HUDEP-2 (cell line): ENCODE measurements around the gene HLA-C.
"Not testable (repeated sequence)": the region's sequence is repeated elsewhere in the genome, so short reads cannot be mapped to it uniquely, and the experiment has no call there.

Source experiments
- DNase-seq, 76 experiments: peaks; one replicate each; lab custom pipeline; 2025; ENCODE audit not compliant: unreplicated experiment in 76 of 76; lab: John Stamatoyannopoulos, UW

The HLA-C gene

DNA sequence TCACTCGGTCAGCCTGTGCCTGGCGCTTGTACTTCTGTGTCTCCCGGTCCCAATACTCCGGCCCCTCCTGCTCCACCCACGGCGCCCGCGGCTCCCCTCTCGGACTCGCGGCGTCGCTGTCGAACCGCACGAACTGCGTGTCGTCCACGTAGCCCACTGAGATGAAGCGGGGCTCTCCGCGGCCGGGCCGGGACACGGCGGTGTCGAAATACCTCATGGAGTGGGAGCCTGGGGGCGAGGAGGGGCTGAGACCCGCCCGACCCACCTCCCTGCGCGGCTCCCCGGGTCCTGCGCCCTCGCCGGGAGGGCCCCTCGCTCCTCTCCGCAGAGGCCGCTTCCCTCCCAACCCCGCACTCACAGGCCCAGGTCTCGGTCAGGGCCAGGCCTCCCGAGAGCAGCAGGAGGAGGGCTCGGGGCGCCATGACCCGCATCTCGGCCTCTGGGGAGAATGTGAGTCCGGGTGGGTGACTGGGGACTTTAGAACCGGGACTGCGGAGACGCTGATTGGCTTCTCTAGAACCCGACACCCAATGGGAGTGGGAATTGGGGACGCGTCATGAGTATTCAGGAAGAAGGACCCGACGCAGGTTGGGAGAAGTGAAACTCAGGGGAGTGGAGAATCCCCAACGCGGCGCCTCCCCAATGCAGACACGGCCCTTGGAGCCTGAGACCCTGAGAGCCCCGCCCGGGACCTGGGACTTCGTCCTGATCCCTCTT lies at the start of gene HLA-C:
Gene HLA-C (minus strand): TSS at position 452 of the 717 bp plus-strand sequence. CDS start 21 bp downstream, at position 431.
- DNase-seq = peak in 68 of 76 experiments; percentile 9 to 89 (median 64)

DNA sequence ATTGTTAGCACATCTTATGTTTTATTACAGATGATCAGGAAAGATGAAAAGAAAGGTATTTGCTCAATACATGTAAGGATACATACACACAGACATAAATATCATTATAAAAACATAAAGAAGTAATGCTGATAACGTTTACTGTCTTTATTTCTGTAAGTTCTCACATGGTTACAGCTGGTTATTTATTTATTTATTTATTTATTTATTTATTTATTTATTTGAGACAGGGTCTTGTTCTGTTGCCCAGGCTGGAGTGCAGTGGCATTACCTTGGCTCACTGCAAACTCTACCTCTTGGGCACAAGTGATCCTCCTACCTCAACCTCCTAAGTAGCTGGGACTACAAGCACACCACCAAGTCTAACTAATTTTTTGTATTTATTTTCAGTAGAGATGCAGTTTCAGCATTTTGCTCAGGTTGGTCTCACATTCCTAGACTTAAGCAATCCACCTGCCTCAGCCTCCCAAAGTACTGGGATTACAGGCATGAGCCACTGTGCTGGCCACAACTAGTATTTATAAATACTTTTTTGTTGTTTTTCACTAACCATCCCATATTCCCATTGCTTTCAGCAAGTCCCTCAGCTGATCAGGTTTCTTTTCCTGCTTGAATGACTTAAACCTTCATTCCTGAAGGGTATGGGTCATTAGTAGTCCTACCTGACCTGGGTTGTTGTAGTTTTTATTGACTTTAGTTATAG lies 49.3 kb upstream of the HLA-C start:
- no peak for DNase-seq

DNA sequence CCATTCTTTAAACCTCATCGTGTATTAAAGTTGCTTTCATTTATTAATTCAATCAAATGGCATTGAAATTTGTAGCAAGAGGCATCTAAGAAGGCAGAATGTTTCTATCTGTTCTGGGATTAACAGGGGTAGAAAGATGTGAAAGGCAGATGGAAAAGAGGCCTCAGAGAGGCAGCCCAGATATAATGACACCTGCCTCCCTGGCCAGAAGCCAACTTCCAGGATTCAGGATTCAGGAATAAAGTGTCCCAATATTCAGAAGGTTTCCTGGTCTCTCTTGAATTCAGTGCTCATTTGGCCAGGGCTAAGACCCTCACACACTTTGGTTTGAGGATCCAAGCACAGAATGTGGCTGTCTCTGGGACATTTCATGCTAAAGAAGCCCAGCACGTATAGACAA lies 45.1 kb upstream of the HLA-C start:
- DNase-seq = no peak

DNA sequence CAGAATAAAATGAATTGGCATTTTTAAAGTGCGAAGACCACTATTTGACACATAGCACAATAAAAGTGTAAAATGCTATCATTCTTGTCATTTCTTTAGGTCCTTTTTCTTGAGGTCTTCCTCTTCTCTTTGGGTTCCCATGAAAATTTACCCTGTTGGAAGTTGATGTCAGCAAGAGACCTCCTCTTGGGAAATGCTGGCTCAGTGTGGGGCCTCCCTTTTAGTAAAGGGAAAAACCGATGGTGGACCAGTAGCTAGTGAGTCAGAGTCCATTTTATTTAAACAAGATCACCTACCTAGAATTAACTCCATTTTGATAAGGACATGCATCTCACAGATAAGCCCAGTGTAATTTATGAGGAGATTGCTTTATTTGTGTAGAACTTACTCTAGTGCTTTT lies 37.7 kb upstream of the HLA-C start:
- no peak for DNase-seq

DNA sequence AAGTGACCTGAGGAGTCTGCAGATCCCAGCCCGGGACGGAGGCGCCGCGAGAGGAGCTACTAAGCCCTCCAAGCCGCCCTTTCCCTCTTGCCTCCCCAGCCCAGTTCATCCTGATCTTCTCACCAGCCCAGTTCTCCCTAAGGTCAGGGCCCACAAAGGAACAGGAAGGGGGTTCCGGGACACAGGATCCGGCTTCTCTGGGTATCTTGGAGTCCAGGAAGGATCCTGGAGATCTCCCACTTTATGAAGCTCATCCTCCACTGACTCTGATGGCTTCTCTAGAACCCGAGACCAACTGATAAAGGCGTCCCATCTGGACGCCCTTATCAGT lies 36.9 kb upstream of the HLA-C start:
- no peak for DNase-seq

DNA sequence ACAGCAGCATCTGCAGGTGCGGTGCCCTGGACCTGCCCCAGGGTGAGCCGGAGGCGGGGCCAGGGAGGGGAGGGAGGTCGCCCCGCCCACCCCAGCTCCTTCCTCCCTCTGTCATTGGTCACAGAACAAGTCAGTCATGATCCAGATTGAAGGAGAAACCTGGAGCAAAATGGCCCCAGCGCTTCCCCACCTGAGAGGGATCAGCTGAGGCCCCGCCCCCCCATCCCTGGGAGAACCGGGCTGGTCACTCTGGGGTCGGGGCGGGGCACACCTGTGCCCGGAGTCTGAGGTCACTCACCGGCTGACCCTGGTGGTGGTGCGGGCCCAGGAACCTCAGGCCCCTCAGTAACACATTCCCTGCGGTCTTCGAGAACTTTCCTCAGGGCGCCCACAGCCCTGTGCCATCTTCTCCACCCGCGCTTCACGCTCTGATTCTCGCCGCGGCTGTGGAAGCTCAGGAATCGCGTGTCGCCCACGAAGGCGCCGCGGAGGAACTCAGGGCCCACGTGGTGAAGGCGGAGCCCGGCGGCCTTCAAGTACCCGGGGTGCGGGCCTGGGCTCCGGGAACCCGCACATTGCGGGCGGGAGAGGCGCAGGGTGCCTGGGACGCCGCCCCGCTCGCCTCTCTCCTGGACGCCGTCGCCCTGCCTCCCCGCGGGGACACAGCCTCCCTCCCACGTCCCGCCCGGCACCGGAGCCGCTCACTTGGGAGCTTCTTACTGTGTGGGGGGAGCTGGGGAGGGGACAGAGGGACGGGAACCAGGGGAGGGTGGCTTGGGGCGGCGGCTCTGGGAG lies 36.4 kb upstream of the HLA-C start:
- no peak for DNase-seq

DNA sequence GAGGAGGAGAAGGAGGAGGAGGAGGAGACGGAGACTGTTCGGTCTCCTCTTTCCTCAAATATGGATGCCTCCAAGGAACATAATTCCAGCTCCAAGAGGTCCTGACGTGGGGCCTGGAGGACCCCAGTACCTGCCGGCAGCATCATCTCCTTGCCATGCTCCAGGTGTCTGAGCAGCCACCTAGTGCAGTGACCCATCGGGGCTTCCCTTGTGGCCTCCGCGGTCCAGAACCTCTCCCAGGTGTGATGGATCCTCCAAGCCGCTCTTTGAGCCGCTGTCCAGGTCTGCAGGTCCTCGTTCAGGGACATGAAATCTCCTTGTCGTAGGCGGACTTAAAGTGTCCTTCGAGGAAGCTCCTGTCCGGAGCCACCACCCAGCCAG lies 35.8 kb upstream of the HLA-C start:
- no peak for DNase-seq

DNA sequence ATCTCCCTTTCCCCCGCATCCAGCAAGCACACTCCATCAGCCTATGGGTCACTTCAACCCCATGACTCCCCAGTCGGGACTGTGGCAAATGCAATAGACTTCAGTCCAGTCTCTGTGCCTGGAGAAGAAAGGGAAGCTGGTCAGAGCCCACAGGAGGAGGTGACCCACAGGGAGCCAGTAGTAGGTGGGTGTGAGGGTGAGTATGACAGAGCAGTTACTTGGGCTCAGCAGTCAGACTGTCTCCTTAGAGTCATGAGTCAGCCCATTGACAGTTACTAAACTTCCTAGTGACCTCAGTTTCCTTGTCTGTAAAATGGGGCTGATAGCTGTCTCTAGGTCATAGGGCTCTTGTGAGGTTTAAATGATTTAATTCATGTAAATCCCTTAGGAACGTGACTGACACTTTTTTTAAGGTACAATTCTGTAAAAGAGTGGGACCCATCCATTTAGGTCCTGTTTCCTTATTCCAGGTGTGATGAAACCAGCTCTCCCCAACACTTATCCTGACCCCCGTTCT lies 33.9 kb upstream of the HLA-C start:
- DNase-seq = no peak

DNA sequence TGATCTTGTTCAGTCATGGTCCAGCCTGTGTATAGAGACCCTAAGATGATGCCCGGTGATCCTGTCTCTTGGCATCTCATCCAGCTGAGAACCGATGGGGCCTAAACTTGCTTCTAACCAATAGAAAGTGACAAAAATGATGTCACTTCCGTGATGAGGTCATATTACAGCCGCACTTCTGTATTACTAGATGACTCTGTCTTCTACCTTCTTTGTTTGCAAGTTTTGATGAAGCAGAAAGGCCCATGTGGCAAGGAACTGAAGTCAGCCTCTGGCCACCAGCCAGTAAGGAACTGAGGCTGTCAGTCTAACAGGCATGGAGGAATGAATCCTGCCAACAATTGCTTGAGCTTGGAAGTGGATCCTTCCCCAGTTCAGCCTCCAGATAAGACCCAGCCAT lies 32.8 kb upstream of the HLA-C start:
- no peak for DNase-seq

DNA sequence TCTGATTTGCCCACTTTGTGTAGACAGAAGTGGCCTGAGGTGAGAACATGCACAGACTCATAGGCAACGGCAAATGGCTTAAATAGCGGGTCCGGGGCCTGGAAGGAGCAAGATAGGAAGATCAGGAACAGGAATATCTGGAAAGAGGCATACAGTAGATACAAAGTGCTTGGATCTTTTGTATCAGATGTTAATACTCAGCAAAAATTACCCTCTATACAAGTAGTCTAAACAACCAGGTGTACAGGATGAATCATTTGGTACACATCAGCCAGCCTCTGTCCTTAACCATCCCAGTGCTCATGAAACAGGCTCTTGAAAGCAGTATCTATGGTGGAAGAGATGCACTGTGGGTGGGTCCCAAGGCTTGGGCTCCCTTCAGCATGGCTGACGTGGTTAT lies 28.9 kb upstream of the HLA-C start:
- no peak for DNase-seq

DNA sequence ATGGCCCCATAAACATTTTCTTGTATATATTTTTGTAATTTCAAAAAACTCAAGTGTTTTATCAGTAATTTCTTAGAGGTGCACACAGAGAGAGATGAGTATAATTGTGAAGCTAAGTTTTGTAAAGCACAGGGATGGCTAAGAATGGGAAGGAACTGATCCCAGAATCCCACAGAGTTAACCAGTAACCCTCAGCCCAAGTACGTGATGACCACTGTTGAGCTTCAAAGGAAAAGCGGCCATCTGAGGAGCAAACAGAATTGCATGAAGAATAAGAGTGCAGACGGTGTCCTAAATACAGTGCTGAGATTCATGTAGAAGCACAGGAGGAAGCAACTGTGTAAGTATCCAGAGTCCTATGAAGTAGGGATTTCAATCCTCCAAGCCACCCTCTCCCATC lies 28.1 kb upstream of the HLA-C start:
- no peak for DNase-seq

DNA sequence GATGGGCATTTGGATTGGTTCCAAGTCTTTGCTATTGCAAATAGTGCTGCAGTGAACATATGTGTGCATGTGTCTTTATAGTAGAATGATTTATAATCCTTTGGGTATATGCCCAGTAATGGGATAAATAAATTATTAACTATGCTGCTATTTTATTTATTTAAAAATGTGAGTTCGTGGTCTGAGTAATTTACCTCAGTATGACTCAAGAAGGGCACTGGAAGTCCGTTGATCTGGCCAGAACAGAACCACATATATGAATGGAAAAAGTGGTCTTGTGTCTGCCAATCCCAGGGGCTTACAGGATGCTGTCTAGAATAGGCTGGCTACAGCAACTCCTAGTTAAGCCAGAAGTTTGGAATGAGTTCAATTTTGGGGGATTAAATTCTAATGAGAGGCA lies 27.6 kb upstream of the HLA-C start:
- DNase-seq = no peak

DNA sequence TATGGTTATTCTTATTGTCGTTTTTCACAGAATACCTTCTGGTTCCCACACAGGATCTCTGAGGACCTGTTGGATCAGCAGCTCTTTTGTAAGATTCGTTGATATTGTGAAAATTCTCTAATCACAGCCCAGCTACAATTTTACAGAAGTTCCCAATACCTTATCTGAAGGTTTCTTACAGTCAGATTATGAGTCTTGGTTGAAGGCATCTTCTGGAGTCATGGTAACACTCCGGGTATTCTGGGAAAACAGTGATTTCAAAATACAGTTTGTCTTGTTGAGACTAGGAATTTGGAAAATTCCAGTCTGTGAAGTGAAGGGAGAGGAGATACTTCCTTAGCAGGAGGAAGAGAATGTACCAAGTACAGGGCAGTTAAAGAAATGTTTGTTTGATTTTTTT lies 22.2 kb upstream of the HLA-C start:
- DNase-seq = no peak

DNA sequence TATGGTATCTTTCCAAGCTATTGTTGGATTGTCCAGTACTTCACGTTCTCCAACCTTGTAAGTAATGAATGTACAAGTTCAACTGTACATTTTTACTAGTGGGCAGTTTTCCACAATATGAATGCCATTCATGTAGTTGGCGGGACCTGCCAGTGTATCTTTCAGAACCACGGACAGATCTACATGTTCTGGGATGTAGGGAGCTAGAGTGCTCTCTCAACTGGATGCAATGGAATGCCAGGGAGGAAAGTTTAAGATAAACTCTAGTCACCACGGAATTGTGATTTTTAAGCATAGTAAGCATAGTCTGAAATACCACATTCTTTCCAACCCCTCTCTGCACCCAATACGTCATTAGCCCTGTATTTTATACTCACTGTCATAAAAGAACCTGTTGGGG lies 21.5 kb upstream of the HLA-C start:
- DNase-seq = peak in 2 of 76 experiments; percentile 6 to 16

DNA sequence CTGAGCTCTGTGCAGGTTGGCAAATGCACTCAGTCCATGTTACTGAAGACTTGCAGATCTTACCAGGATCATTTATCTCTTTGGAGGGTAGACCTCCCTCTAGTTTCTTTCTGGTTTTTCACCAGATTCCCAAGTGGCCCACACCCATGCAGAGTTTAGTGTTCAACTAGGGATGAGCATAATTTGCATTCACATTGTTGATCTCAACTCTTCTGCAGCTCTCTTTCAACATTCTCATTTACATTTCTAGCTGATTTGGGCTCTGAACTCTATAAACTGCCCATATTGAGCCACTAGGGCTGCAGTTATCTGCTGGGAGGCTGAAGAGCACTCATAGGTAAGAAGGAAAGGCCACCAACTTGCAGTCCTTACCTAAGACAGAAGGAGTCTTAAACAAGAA lies 17.9 kb upstream of the HLA-C start:
- no peak for DNase-seq

DNA sequence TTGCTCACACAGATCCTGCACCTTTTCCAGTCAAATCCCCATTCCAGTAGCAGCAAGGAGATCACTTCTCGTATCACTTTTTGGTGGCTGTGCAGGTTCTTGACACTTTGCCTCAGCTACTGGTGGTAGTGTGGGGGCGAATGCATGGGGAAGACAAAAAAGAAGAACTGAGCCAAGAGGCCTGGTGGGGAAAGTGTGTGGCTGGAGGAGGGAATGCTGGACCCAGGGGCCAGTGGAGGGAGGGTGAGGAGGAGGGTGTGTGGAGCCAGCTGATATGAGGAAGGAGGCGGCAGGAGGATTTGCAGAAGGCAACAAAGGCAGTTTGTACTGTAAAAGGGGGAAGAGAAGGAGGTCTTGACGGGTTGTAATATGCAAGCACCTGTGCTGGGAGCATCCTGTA lies 15.7 kb upstream of the HLA-C start:
- DNase-seq = no peak

DNA sequence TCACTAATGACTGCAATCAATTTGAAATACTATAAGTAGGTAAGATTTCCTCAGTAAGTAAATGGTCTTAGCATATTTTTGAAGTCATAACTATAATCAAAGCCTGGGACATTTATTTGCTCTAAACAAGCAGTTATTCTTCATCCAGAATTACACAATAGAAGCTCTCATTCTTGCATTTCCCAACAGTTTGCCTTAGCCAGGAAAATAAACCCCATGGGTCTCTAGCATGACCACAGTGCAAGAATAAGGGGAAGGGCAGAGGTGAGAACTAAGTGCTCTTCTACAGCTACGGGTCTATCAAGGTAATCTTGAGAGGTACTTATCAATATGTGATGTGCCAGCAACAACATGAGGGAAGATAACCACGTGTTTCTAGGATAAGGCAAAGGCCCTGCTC lies 14.1 kb upstream of the HLA-C start:
- no peak for DNase-seq

DNA sequence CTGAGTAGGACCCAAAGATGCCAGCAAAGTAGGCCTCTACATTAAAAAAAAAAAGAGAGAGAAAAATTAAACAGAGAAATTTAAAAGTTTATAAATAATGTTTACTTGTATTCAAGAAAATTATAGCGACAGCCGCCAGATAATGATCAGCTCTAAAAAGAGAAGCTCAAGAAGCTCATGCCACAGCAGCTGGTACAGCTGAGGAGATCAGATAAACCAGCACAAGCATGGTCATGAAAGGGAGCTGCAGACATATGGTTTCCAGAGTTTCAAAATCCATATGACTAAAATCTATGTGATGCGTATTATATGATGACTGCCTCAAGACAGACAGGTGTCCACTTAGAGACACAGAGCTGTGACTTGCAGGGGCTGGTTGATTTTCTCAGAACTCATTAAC lies 13.6 kb upstream of the HLA-C start:
- peak in 2 of 76 experiments; percentile 5 to 7 for DNase-seq

DNA sequence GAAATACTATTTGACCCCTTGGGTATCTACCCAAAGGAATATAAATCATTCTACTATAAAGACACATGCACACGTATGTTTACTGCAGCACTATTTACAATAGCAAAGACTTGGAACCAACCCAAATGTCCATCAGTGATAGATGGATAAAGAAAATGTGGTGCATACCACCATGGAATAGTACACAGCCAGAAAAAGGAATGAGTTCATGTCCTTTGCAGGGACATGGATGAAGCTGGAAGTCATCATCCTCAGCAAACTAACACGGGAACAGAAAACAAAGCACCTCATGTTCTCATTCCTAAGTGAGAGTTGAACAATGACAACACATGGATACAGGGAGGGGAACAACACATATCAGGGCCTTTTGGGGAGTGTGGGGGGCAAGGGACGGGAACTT lies 7.8 kb upstream of the HLA-C start:
- DNase-seq = not testable (repeated sequence)

DNA sequence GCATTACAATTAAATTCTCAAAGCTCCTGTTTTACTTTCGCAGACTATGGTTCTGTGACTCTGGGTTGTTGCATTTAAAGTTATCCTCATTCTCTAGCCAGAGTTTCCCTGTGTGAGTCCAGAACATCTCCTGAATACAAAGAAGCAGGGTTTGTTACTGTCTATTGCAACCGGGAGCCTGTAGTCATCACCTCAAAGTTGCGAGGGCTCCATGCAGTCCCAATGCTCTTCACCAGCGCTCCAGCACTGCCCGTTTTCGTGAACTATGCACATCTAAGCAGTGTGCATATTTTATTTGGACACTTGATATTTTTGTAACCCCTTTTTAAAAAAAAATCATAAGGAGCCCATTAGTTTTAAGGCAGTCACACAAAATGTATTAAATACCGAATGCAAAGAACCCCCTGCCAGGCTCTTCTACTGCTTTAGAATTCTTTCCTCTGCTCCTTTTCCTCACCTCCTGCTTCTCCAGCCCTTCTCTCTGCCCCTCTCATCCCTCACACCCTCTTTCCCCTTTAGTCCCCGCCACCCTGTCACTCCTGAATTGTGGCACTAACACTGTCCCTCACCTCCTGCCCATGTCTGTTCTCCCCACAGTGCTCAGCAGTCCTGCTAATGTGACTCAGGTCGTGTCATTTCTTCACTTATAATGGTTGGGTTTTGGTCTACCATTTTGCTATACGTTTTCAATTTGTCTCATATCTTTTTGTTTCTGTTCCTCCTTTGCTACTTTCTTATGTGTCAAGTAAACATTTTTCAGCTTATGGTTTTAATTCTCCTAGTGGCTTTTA lies 1.1 kb upstream of the HLA-C start:
- DNase-seq = no peak

DNA sequence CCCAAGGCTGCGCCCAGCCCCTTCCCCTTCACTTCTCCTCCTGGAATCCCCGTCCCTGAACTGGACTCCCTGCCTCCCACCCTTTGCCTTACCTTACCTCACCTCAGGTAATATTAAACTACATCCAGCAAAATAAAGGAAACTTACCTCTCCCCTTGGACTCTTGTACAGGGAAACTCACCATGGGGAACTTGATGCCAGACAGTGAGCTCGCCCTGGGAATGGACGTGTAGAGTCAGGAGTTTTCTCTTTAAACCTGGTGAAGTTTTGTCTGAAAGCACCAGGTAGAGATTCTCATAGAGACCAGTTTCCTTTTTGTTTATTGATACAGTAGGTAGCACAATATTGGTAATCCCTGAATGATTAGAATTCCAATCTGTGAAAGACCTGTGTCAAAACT lies 544 bp upstream of the HLA-C start:
- no peak for DNase-seq
